ENCODE measurements around the gene DUSP6.

GRCh38 chr12:89346741-89347324 lies 5.5 kb downstream of the DUSP6 start:
- TF ChIP-seq HNF4G (IDR thresholded peaks at IDR 0.05) (no peak), RAD21 (IDR thresholded peaks at IDR 0.05) (peak in 1 of 2 donors; percentile 31), TAF1 (conservative IDR thresholded peaks at IDR 0.05) (no peak), CTCF (IDR thresholded peaks at IDR 0.05; ENCODE audit: low read depth, low read length, missing input control) (no peak), ATF3 (IDR thresholded peaks at IDR 0.05) (no peak), GABPA (IDR thresholded peaks at IDR 0.05 in 1 of 2, conservative IDR thresholded peaks at IDR 0.05 in 1 of 2) (peak in 1 of 2 donors; percentile 11), YY1 (IDR thresholded peaks at IDR 0.05) (peak; percentile 9), EGR1 (IDR thresholded peaks at IDR 0.05; ENCODE audit: low read depth in 2 of 2) (no peak), ZBTB33 (IDR thresholded peaks at IDR 0.05) (no peak)

Data from liver (tissue), 3 donors.